Prostate gland (tissue), 2 donors: Measurements from ENCODE around the gene DRC3.
"Not testable (repeated sequence)": the region's sequence is repeated elsewhere in the genome, so short reads cannot be mapped to it uniquely, and the experiment has no call there.

Experiments
- POLR2A ChIP-seq: fragments of 450-650 bp; IDR thresholded peaks from one replicate; pipeline ENCODE4 v1.6.1; 2016; ENCODE audit warnings: antibody characterized with exemption, mild to moderate bottlenecking
- POLR2AphosphoS5 ChIP-seq: sonication (generic); formaldehyde crosslinking; IDR thresholded peaks from one replicate; pipeline ENCODE4 v1.6.1; 2017; ENCODE audit warnings: antibody characterized with exemption
- TF ChIP-seq, protein P1 (sequence below), 4 experiments: fragments of 200-600 bp in 2 of 4; fragments of 450-650 bp in 2 of 4; sonication (generic) in 2 of 4; IDR thresholded peaks; 1 replicate in 3 of 4; 2 replicates in 1 of 4; pipeline ENCODE4 v1.5.1; 2016 to 2019; ENCODE audit warnings: antibody characterized with exemption in 4 of 4, mild to moderate bottlenecking in 2 of 4, moderate library complexity in 2 of 4

DNA sequence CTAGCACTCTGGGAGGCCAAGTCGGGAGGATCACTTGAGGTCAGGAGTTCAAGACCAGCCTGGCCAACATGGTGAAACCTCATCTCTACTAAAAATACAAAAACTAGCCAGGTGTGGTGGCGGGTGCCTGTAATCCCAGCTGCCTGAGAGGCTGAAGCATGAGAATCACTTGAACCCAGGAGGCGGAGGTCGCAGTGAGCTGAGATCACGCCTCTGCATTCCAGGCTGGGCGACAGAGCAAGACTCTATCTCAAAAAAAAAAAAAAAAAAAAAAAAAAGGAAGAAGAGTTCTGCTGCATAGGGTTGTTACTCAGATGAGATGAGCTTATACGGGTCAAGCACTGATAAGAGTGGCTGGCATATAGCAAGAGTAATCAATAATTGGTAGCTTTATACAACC is 32.7 kb upstream of the DRC3 start:
- TF ChIP-seq, protein P1, sequence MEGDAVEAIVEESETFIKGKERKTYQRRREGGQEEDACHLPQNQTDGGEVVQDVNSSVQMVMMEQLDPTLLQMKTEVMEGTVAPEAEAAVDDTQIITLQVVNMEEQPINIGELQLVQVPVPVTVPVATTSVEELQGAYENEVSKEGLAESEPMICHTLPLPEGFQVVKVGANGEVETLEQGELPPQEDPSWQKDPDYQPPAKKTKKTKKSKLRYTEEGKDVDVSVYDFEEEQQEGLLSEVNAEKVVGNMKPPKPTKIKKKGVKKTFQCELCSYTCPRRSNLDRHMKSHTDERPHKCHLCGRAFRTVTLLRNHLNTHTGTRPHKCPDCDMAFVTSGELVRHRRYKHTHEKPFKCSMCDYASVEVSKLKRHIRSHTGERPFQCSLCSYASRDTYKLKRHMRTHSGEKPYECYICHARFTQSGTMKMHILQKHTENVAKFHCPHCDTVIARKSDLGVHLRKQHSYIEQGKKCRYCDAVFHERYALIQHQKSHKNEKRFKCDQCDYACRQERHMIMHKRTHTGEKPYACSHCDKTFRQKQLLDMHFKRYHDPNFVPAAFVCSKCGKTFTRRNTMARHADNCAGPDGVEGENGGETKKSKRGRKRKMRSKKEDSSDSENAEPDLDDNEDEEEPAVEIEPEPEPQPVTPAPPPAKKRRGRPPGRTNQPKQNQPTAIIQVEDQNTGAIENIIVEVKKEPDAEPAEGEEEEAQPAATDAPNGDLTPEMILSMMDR (IDR thresholded peaks at IDR 0.05), result not testable (repeated sequence)
- TF ChIP-seq POLR2A, POLR2AphosphoS5: not testable (repeated sequence)
